H9 (cell line): ENCODE results near the gene HPSE. TPM values are rescaled to one million over a fixed set of nuclear protein-coding genes. Genes with fewer than 3 reads are reported as not detected.
A peak's percentile ranks its signal among the peaks of the same experiment; 100 is the strongest.

Experiments
- DNase-seq: peaks from one replicate; pipeline ENCODE4 v3.0.0-alpha.2; 2017
- H2AFZ ChIP-seq: one replicate; pipeline ENCODE4 v1.6.1; 2013; ENCODE audit warnings: mild to moderate bottlenecking, low read length, control low read depth, moderate library complexity
- H2AK5ac ChIP-seq: 2 replicates; pipeline ENCODE4 v1.6.1; 2013; ENCODE audit warnings: low read length, control low read depth, mixed read lengths; ENCODE audit not compliant: insufficient read length
- H2BK120ac ChIP-seq: one replicate; pipeline ENCODE4 v1.6.1; 2013; ENCODE audit warnings: low read depth, mild to moderate bottlenecking, low read length, control low read depth, inconsistent platforms; ENCODE audit not compliant: poor library complexity, severe bottlenecking
- H2BK12ac ChIP-seq: 2 replicates; pipeline ENCODE4 v1.6.1; 2013; ENCODE audit warnings: low read length, control low read depth, mixed read lengths, low read depth; ENCODE audit not compliant: insufficient read length
- H2BK15ac ChIP-seq: 2 replicates; pipeline ENCODE4 v1.6.1; 2013; ENCODE audit warnings: low read depth, low read length, control low read depth
- H2BK20ac ChIP-seq: one replicate; pipeline ENCODE4 v1.6.1; 2013; ENCODE audit warnings: low read depth, mild to moderate bottlenecking, low read length, control low read depth, inconsistent platforms; ENCODE audit not compliant: poor library complexity, severe bottlenecking
- H2BK5ac ChIP-seq: 2 replicates; pipeline ENCODE4 v1.6.1; 2013; ENCODE audit warnings: low read length, control low read depth, mixed read lengths; ENCODE audit not compliant: insufficient read length
- H3K14ac ChIP-seq: 2 replicates; pipeline ENCODE4 v1.6.1; 2013; ENCODE audit warnings: low read length, control low read depth; ENCODE audit not compliant: insufficient read depth
- H3K18ac ChIP-seq: 2 replicates; pipeline ENCODE4 v1.6.1; 2013; ENCODE audit warnings: low read depth, mild to moderate bottlenecking, mixed read lengths, low read length, control low read depth; ENCODE audit not compliant: insufficient read length
- H3K23ac ChIP-seq: 2 replicates; pipeline ENCODE4 v1.6.1; 2013; ENCODE audit warnings: low read length, control low read depth, mixed read lengths, low read depth; ENCODE audit not compliant: insufficient read length
- H3K23me2 ChIP-seq: 2 replicates; pipeline ENCODE4 v1.6.1; 2013; ENCODE audit warnings: low read depth, mild to moderate bottlenecking, mixed read lengths, low read length, control low read depth; ENCODE audit not compliant: insufficient read length, poor library complexity, severe bottlenecking
- H3K27ac ChIP-seq: 2 replicates; pipeline ENCODE4 v1.5.1; 2013; ENCODE audit warnings: low read length, control low read depth, mixed read lengths, low read depth; ENCODE audit not compliant: insufficient read length
- H3K27me3 ChIP-seq: 2 replicates; pipeline ENCODE4 v1.6.1; 2013; ENCODE audit warnings: low read length, control low read depth, inconsistent platforms; ENCODE audit not compliant: insufficient read depth
- H3K4ac ChIP-seq: 2 replicates; pipeline ENCODE4 v1.6.1; 2013; ENCODE audit warnings: low read depth, mild to moderate bottlenecking, control low read depth, inconsistent platforms, low read length, moderate library complexity
- H3K4me1 ChIP-seq: 2 replicates; pipeline ENCODE4 v1.6.1; 2013; ENCODE audit warnings: low read length, control low read depth, inconsistent platforms; ENCODE audit not compliant: insufficient read depth
- H3K4me2 ChIP-seq: 2 replicates; pipeline ENCODE4 v1.6.1; 2013; ENCODE audit warnings: low read length, control low read depth, mixed read lengths; ENCODE audit not compliant: insufficient read length, insufficient read depth
- H3K56ac ChIP-seq: 2 replicates; pipeline ENCODE4 v1.6.1; 2013; ENCODE audit warnings: low read depth, mild to moderate bottlenecking, mixed read lengths, low read length, control low read depth; ENCODE audit not compliant: insufficient read length
- H3K79me1 ChIP-seq: 2 replicates; pipeline ENCODE4 v1.6.1; 2013; ENCODE audit warnings: low read depth, mild to moderate bottlenecking, moderate library complexity, low read length, control low read depth, inconsistent platforms; ENCODE audit not compliant: insufficient read depth, poor library complexity, severe bottlenecking
- H3K79me2 ChIP-seq: 2 replicates; pipeline ENCODE4 v1.6.1; 2013; ENCODE audit warnings: low read length, control low read depth, inconsistent platforms; ENCODE audit not compliant: insufficient read depth
- H3K9ac ChIP-seq: 2 replicates; pipeline ENCODE4 v1.6.1; 2013; ENCODE audit warnings: low read length, control low read depth, mixed read lengths; ENCODE audit not compliant: insufficient read length; ENCODE audit errors: extremely low read depth
- H3K9me3 ChIP-seq: one replicate; pipeline ENCODE4 v1.6.1; 2013; ENCODE audit warnings: low read depth, low read length, inconsistent platforms; ENCODE audit not compliant: control insufficient read depth
- H3T11ph ChIP-seq: one replicate; pipeline ENCODE4 v1.6.1; 2013; ENCODE audit warnings: mild to moderate bottlenecking, low read length, control low read depth, inconsistent platforms
- H4K20me1 ChIP-seq: one replicate; pipeline ENCODE4 v1.6.1; 2013; ENCODE audit not compliant: control insufficient read depth, insufficient read length, insufficient read depth
- H4K5ac ChIP-seq: 2 replicates; pipeline ENCODE4 v1.6.1; 2013; ENCODE audit warnings: low read depth, mild to moderate bottlenecking, mixed read lengths, low read length, control low read depth; ENCODE audit not compliant: insufficient read length
- H4K8ac ChIP-seq: replicated peaks from 2 replicates; pipeline ENCODE4 v1.6.1; 2013; ENCODE audit warnings: low read length, control low read depth, mixed read lengths, low read depth; ENCODE audit not compliant: insufficient read length
- H4K91ac ChIP-seq: 2 replicates; pipeline ENCODE4 v1.6.1; 2013; ENCODE audit warnings: low read depth, mild to moderate bottlenecking, moderate library complexity, mixed read lengths, low read length, control low read depth; ENCODE audit not compliant: insufficient read length
- H3K27ac Mint-ChIP-seq, 3 experiments: 2 replicates in 2 of 3; 3 replicates in 1 of 3; pipeline ENCODE4 v1.8.0; 2020 to 2021; ENCODE audit warnings: mixed read lengths in 3 of 3, mild to moderate bottlenecking in 1 of 3, moderate library complexity in 1 of 3
- H3K27me3 Mint-ChIP-seq: 2 replicates; pipeline ENCODE4 v1.8.0; 2021; ENCODE audit warnings: low read depth, mild to moderate bottlenecking, moderate library complexity, mixed read lengths
- H3K36me3 Mint-ChIP-seq, 3 experiments: 2 replicates in 2 of 3; 3 replicates in 1 of 3; pipeline ENCODE4 v1.8.0; 2020 to 2021; ENCODE audit warnings: low read depth in 3 of 3, mixed read lengths in 3 of 3; ENCODE audit not compliant: insufficient read depth in 1 of 3
- H3K4me1 Mint-ChIP-seq, 2 experiments: 2 replicates each; pipeline ENCODE4 v1.8.0; 2020; ENCODE audit warnings: mixed read lengths in 2 of 2
- H3K4me3 Mint-ChIP-seq, 2 experiments: 2 replicates in 1 of 2; 3 replicates in 1 of 2; pipeline ENCODE4 v1.8.0; 2020 to 2021; ENCODE audit warnings: mild to moderate bottlenecking in 2 of 2, mixed read lengths in 2 of 2, moderate library complexity in 1 of 2
- H3K9me3 Mint-ChIP-seq, 2 experiments: 2 replicates in 1 of 2; 3 replicates in 1 of 2; pipeline ENCODE4 v1.8.0; 2020; ENCODE audit warnings: mild to moderate bottlenecking in 2 of 2, mixed read lengths in 2 of 2, moderate library complexity in 1 of 2
- WGBS: extraction: QIAGEN DNeasy Blood & Tissue Kit; methylation state at CpG from one replicate; pipeline ENCODE4 v1.1.7; 2013; ENCODE audit warnings: missing lambda C conversion rate, low lambda C conversion rate, mixed read lengths; ENCODE audit not compliant: insufficient read length; ENCODE audit errors: extremely low coverage; 5-methylcytosine and 5-hydroxymethylcytosine counted together
- total RNA-seq: library from RNA; stranded (reverse); gene quantifications from 2 replicates; pipeline ENCODE4 v1.2.1, GENCODE V29; 2021
- TF ChIP-seq, protein P1 (sequence below): fragments of 200-600 bp; sonication (generic); conservative IDR thresholded peaks from 3 replicates; pipeline ENCODE4 v1.8.0; 2021; ENCODE audit warnings: antibody characterized with exemption, mild to moderate bottlenecking

The HPSE gene
- total RNA-seq, 1 experiment from 2014 or later = 2.0 TPM

DNA sequence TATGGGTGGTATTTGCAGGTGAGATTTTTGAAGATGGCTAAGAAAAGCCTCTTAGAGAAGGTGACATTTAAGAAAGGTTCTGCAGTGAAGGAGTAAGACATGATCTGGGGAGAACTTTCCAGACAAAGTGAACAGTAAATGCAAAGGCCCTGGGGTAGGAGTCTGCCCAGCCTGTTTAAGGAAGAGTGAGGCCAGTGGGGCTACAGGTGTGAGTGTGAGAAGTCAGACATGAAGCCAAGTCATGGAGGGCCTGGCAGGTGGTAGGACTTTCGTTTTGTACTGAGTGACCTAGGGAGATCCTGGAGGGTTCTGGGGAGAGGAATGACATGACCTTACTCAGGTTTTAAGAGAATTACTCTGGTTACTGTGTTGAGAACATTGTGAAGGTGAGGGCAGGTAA, 71.5 kb downstream of the HPSE start:
- no peak for DNase-seq
- Histone ChIP-seq H3K56ac (no peak overlapping the region), H3K27ac (no peak overlapping the region), H3K9me3 (no peaks in the 10 kb centered on the region), H3K23me2 (no peaks in the 10 kb centered on the region), H3K79me2 (no peaks in the 10 kb centered on the region), H4K91ac (no peak overlapping the region), H2BK15ac (no peak overlapping the region), H2BK5ac (no peak overlapping the region), H3K23ac (no peak overlapping the region), H4K5ac (no peak overlapping the region), H3K4me2 (no peak overlapping the region), H2BK12ac (no peak overlapping the region), H2AFZ (no peak overlapping the region), H3K18ac (no peak overlapping the region), H2BK120ac (no peak overlapping the region), H3K27me3 (no peaks in the 10 kb centered on the region), H3K4ac (no peak overlapping the region), H2AK5ac (no peak overlapping the region), H3T11ph (no peak overlapping the region), H2BK20ac (no peak overlapping the region), H4K8ac (no peak overlapping the region), H3K14ac (no peak overlapping the region), H3K4me1 (no peaks in the 10 kb centered on the region), H4K20me1 (no peaks in the 10 kb centered on the region), H3K79me1 (no peaks in the 10 kb centered on the region), H3K9ac (no peak overlapping the region)
- H3K4me1 Mint-ChIP-seq = no peaks in the 10 kb centered on the region
- H3K9me3 Mint-ChIP-seq = no peaks in the 10 kb centered on the region
- no peaks in the 10 kb centered on the region for H3K27me3 Mint-ChIP-seq
- peaks cover 3 to 26% (median 10%) of the 10 kb centered on the region in 3 experiments; a peak in 5 of 7 replicates for H3K36me3 Mint-ChIP-seq
- peak overlapping the region in 1 of 3 experiments; percentile 2; a peak in 1 of 7 replicates for H3K27ac Mint-ChIP-seq
- TF ChIP-seq, protein P1, sequence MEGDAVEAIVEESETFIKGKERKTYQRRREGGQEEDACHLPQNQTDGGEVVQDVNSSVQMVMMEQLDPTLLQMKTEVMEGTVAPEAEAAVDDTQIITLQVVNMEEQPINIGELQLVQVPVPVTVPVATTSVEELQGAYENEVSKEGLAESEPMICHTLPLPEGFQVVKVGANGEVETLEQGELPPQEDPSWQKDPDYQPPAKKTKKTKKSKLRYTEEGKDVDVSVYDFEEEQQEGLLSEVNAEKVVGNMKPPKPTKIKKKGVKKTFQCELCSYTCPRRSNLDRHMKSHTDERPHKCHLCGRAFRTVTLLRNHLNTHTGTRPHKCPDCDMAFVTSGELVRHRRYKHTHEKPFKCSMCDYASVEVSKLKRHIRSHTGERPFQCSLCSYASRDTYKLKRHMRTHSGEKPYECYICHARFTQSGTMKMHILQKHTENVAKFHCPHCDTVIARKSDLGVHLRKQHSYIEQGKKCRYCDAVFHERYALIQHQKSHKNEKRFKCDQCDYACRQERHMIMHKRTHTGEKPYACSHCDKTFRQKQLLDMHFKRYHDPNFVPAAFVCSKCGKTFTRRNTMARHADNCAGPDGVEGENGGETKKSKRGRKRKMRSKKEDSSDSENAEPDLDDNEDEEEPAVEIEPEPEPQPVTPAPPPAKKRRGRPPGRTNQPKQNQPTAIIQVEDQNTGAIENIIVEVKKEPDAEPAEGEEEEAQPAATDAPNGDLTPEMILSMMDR = no peak
- no peak overlapping the region for H3K4me3 Mint-ChIP-seq
- no CpG with 5 or more reads among the region's 1 CpG for WGBS
